ENCODE data around the gene TCFL5.

TCFL5 gene

DNA sequence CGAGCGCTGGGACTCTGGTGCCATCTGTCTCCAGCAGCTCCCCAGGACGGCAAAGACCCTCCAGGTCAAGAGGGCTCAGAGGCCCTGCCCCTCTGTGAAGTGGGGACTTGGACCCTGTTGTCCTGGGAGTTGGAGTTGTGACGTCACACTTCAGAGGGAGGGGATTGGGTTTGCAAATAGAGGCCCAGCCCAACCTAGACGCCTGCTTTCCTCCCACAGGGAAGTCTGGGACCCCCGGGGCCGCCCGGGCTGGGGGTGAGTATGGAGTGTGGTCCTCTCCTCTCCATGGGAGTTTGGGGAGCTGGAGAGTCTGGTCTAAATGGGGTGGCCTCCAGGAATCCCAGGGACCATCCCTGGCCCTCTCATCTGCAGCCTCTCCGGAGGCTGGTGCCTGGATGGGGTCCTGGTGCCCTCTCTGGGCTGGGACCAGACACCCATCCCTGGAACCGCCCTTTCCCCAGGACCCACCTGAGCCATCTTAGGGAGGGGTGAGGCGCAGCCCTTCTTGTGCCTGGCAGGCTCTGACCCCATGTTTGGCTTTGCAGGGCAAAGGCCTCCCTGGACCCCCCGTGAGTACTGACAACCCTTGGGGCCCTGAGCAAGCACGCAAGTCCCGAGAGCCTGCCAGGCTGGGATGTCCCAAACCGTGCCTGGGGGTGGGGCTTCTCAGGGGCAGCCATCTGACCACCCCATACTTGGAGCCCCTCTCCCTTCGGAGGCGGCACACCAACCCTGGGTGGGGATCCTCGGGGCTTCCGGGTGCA is 40.5 kb downstream of the TCFL5 start:
- DNase-seq = no peak

DNA sequence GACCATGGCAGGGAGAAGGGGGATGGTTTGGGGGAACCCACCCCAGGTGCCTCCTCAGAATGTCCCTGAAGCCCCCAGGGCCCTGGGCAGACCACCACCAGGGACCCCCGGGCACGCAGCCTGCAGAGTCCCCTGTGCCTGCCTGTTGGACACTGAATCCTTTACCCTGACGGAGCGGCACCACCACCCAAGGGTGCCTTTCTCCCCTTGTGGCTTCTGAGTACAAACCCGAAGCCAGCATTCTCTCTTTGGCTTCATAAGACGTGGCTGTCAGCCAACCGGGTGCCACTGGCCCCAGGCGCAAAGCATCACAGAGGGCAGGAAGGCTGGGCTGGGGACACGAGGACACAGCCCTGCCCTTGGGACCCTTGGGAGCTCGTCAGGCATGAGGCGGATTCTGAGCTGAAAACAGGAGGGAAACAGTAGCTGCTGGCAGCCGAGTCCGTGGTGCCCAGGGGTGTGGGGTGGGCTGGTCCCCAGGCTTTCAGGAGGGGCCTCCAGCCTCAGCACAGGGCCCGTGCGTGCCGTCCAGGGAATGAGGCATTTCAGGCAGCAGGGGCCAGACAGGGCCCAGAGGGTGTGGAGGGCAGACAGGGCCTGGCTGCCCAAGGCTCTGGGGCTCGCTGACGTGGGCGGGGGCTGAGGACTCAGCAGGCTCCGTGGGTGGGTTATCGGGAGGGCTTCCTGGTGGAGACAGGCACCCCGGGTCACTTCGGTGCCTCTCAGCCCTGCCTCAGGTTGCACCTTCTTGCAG is 41.2 kb downstream of the TCFL5 start:
- no peak for DNase-seq

DNA sequence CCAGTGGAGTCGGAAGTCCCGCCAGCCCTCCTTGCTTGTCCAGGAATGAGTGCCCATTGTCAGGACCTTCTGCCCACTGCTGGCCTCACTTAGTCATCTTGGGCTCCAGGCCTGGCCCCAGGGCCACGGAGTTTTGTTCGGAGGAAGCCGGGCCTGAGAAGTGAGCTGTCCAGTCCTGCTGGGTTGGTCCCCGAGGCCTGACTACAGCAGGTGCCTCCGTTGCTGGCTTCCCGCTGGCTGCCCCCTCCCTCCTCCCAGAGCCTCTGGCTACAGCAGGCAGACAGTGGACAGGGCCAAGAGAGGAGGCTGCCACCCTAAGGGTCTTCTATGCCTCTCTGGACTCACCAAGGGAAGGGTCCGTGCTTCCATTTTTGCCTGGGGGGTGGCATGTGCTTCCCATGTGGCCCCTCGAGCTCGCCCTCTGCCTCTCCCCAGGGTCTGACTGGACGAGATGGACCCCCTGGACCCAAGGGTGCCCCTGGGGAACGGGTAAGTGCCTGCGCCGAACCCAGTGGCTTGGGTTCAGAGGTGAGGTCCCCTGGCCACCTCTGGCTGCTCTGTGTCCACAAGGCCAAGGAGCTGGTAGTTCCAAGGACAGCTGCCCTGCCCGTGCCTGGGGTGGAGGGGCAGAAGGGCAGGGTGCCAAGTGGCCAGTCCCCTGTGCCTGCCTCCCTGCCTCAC is 42.0 kb downstream of the TCFL5 start:
- no peak for DNase-seq

DNA sequence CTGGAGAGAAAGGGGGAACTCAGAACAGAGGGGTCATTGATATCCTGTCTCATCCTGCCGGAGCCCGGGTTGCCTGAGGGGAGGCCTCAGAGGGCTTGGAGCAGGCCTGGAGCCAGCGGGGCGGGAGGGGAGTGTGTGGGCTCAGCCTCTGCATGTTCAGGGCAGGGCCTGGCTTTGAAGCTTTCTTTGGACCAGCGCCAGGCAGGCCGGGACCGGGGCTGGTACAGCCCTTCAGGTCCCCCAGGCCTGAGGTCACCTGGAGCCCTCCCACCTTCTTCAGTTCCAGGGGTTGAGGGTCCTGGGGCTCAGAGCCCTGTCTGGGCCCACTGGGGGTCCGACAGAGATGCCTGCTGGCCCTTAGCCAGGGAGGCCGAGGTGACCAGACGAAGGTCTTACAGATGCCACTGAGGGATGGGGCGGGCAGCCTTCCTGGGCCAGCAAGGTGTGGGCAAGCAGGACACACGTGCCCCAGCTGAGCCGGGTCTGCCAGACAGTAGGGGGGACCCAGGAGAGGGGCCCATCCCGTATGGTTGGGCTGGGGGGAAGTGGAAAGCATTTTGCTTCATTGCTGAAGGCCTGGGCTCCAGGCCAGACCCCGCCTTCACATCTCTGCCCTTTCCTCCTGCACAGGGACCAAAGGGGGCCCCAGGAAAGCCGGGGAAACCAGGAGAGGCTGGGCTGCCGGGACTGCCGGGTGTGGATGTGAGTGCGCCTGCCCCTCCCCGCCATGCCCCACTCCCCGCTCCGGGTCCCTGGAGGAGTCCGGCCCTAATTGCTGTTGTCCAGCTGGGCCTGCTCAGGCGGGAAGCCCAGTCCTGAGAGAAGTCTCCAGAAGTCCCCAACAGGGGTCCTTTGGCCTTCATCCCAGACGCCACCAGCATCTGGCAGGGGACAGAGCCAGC is 42.8 kb downstream of the TCFL5 start:
- no peak for DNase-seq

DNA sequence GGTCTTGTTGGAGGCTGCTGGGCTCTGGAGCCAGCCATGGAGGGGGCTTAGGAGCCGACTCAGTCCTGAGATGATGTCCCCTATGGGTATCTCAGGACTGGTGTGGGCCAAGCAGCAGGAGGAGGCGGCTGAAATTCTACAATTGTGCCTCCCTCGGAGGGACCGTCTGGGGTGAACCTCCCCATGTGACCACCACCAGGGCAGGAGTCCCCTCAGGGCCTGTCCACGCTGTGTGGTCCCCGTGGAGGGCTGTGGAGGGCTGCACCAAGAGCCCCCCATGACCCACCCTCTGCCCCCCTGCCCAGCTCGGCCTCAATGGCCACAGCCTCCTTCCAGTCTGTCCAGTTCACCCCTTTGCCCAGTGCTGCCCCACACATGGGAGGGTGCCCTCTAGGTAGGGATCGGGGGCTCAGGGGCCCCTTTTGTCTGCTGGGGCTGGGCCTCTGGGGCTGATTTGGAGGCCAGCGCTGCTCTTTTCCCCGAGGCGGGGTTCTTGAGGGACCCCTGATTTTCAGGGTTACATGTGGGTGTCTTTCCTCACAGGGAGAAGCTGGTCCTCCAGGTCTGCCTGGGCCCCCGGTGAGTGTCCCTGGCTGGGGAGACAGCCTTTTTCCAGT is 43.5 kb downstream of the TCFL5 start:
- no peak for DNase-seq

DNA sequence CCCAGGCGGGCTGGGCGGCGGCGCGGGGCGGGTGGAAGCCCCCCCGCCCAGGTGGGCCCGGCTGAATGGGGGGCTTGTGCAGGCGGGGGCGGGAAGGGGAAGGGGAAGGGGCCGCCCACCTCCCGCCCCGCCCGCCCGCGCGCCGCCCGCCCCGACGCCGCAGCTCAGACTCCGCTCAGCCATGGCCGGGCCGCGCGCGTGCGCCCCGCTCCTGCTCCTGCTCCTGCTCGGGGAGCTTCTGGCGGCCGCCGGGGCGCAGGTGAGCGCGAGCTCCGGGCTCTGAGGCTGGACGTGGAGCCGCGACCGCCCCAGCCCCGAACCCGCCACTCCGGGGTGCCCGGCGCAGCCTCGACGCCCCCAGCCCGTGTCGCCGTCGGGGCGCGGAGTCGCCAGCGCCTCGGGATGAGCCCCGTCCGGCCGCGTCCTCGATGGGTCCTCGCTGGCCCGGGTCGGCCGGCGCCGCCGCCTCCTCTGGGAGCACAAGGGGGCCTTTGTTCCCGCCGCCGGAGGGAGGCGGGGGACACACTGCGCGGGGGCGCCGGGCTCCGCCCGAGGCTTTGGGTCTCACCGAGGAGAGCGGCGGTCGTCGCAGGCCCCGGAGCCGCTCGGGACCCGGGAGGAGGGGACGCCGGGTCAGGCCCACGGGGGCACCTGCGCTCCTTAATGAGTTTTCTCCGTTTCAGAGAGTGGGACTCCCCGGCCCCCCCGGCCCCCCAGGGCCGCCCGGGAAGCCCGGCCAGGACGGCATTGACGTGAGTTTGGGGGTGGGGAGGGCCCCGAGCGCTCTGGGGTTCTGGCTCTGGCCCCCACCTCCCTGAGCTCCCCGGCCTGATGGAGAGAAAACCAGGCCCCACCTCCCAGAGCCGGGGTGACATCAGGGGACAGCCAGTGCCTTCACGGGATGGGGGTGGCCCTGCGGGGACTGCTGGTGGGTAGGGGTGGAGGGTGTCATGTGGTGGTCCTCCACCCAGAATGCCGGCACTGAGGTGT is 44.4 kb downstream of the TCFL5 start, which contains the start of gene COL9A3:
Gene COL9A3, plus strand, starts transcription at position 167 of the 990 bp plus-strand sequence. Its CDS starts 15 bp downstream, at position 182.
- no peak for DNase-seq

DNA sequence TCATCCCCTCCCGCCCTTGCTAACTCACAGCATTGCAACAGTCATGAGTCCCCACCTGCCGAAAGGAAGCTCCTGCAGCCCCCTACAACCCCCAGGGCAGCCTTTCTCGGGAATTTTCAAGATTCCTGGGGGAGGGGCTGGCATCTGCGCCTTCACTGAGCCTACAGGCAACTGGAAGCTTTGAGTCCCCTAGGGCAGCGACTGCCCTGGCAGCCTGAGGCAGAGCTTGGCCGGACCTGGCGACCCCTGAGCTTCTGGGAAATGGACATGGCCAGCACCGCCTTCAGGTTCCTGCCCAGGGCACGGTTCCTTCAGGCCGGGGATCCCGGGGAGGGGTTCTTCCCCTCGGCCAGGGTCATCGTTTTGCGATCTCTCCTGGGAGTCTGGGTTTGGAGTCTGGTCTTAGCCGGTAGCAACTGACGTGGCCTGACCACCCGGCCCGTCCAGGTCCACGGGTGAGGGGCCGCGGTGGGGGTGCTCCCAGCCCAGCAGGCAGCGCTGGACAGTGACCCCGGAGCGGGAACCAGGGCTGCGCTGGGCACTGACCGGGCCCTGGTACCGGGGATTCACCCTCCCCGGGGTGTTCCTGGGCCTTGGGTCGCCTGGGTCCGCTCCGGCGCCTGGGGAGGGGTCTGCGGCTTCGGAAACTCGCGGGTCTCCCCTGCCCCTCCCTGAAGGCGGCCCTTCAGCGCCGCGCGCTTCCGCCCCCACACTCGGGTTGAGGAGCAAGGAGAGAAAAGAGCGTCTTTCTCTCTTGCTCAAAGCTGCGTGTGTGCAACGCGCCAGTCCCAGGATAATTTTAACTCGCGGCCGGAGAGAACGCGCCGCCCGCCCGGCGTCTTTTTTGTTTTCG is 45.4 kb downstream of the TCFL5 start:
- no peak for DNase-seq

DNA sequence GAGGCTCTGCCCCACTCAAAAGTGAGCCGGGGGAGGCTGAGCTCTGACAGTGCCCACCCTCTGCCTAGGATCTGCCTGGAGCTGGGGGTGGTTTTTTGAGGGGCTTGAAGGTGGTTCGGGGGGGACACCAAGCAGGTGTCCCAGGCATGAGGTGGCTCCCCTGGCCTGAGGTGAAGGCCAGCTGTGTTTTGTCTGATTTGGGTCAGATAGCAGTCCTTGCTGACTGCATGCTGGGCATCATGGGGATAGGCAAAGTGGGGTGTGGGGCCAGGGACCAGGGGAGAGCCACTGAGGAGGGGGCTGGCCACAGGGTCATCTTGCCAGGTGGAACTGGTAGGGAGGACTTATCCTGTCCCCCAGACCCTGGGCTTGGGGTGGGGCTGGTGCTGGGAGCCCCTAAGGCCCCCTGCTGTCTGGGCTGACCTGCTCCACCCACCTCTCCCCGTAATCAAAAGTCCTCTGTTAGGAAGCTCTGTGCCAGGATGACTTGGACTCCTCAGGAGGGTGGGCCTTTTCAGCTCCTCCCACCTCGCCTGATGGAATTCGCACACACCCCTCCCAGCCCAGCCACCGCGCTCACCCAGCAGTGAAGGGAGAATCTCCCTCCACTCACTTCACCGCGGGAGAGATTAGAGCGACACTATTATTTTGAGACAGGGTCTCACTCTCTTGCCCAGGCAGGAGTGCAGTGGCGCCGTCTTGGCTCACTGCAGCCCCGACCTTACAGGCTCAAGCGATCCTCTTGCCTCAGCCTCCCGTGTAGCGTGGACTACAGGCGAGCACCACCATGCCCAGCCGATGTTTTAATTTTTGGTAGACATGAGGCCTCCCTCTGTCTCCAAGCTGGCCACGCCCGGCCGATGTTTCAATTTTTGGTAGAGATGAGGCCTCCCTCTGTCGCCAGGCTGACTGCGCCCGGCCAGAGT is 46.3 kb downstream of the TCFL5 start:
- no peak for DNase-seq

DNA sequence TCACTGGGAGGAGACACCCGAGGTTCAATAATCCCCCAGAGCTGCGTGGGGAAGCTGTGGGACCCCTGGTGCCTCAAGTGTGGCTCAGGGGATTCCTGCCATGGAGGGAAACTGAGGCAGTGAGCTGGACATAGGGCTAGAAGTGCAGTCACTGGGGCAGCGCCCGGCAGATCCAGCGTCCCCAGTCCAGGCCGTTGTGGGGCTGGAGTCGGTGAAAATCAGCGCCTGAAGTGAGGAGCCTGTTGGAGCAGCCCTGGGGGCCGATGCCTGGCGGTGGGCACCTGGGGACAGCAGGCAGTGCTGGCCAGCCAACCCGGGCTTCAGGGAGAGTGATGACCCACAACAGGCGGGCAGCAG is 46.9 kb downstream of the TCFL5 start:
- DNase-seq = no peak

DNA sequence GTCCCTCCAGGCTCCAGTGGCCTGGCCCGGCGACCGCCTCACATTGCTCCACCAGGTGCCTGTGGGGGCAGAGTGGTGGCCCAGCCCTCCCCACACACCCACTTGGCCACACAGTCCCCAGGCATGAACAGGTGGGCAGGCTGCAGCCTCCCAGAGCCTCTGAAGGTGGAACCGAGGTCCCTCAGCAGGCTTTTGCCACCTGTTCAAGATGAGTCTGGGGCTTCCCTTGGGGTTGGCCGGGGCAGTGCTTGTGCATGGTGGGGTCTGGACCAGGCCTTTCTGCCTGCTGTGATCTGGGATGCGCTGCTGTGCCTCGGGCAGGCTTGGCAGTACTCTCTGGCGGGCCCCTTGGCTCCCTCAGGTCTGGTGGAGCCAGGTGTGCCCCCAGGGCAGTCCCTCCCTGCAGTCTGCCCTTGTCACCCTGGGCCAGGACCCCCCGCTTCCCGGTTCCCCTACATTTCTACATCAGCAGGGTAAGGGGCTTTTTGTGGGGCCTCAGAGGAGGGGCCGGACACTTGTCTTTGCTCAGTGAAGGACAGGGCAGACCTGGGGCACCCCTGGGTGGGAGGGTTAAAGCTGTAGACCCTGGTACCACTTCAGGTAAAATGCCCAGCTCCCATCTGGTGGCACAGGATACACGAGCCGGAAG is 47.4 kb downstream of the TCFL5 start:
- no peak for DNase-seq

DNA sequence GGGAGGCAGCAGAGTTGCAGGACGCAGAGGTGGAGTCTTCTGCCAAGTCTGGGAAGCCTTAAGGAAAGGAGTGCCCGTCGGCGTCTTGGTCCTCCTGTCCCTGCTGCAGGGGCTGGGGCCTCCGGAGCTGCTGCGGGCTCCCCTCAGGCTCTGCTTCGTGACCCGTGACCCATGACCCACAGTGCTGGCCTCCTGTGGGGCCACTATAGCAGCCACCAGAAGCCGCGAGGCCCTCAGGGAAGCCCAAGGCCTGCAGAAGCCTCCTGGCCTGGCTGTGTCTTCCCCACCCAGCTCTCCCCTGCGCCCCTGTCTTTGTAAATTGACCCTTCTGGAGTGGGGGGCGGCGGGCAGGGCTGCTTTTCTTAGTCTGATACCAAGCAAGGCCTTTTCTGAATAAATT is 48.0 kb downstream of the TCFL5 start:
- no peak for DNase-seq

DNA sequence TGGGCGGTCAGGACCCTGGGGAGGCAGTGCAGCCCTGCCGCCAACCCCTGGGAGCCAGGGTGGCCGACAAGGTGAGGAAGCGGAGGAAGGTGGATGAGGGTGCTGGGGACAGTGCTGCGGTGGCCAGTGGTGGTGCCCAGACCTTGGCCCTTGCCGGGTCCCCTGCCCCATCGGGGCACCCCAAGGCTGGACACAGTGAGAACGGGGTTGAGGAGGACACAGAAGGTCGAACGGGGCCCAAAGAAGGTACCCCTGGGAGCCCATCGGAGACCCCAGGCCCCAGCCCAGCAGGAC is 48.8 kb downstream of the TCFL5 start:
- no peak for DNase-seq

DNA sequence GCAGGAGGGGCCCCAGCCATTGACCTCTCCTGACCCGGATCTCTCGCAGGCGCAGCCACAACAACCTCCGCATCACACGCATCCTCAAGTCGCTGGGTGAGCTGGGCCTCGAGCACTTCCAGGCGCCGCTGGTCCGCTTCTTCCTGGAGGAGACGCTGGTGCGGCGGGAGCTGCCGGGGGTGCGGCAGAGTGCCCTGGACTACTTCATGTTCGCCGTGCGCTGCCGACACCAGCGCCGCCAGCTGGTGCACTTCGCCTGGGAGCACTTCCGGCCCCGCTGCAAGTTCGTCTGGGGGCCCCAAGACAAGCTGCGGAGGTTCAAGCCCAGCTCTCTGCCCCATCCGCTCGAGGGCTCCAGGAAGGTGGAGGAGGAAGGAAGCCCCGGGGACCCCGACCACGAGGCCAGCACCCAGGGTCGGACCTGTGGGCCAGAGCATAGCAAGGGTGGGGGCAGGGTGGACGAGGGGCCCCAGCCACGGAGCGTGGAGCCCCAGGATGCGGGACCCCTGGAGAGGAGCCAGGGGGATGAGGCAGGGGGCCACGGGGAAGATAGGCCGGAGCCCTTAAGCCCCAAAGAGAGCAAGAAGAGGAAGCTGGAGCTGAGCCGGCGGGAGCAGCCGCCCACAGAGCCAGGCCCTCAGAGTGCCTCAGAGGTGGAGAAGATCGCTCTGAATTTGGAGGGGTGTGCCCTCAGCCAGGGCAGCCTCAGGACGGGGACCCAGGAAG is 49.3 kb downstream of the TCFL5 start:
- no peak for DNase-seq

DNA sequence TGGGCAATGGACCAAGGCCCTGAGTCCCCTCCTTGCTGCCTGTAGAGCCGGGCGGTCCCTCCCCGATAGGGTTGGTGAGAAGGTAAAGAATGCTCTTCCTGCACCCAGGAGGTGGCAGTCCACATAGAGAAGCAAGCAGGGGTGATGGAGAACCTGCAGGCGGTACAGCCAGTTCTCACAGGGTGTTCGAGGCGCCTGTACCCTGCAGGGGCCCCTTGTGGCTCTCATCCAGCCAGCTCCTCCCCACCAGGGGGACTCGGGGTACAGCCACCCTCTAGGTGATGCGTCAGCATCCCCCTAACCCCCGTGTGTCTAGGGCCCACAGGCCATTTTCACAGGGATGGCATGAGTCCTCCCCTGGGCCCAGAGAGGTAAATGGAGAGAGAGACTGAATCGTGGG is 49.9 kb downstream of the TCFL5 start:
- DNase-seq = no peak

DNA sequence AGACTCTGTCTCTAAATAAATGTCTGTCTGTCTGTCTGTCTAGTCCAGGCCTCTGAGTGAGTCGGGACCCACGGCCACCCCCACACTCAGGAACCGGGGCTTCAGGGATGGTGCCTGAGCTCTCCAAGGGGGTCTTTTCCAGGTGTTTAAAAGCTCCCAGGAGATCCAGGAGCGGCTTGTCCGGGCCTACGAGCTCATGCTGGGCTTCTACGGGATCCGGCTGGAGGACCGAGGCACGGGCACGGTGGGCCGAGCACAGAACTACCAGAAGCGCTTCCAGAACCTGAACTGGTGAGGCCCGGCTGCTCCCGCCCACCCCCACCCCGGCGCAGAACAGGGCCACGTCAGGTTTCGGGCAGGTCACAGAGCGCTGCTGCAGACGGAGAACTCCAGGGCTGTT is 50.3 kb downstream of the TCFL5 start:
- no peak for DNase-seq

DNA sequence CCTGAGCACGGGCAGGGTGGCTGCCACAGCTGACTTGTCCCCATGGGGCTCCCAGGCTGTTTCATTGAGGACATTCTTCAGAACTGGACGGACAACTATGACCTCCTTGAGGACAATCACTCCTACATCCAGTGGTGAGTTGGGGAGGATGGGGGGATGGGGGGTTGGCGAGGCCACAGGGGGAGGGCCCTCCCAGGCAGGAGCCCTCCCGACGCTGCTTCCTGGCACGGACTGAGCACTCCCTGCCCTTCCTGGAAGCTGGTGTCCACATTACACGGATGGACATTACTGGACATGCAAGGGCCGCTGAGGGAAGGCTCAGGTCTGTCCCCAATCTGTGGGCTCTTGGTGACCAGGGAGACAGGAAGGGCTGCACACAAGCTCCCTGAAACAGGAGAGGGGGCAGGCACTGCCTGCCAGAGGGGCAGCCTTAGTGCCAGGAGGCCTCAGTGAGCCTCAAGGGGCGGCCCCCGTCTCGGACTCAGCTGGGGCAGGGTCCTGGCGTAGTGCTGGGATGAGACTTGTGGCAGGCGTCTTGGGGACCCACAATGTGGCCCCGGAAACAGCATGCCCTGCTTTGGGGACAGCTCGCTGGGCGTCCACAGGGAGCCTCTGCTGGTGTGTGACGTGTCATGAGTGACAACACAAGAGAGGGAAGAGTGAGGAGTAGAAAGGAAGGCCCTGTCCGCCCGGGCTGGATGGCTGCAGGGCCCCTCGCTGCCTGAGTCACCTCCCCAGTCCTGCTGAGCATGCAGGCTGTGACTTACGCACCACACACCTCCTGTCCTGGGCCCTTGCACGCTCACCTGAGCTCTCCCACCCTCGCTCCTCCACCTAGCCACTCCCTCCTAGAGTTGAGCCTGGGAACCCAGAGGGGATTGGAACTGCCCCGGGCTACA is 51.8 kb downstream of the TCFL5 start:
- no peak for DNase-seq
